ENCODE measurements around the gene ZNF669.
"Not testable (repeated sequence)": the region's sequence is repeated elsewhere in the genome, so short reads cannot be mapped to it uniquely, and the experiment has no call there.

The ZNF669 gene

GRCh38 chr1:247121382-247121781, 17.2 kb upstream of the ZNF669 start:
- in situ Hi-C loops (cut with MboI; ENCODE audit: low pct_unique_long_range_greater_than_20kb, low sequenced_read_pairs, unreplicated experiment) = no loop called here
- DNase-seq (ENCODE audit: low spot score) = no peak
- TF ChIP-seq, protein P1, sequence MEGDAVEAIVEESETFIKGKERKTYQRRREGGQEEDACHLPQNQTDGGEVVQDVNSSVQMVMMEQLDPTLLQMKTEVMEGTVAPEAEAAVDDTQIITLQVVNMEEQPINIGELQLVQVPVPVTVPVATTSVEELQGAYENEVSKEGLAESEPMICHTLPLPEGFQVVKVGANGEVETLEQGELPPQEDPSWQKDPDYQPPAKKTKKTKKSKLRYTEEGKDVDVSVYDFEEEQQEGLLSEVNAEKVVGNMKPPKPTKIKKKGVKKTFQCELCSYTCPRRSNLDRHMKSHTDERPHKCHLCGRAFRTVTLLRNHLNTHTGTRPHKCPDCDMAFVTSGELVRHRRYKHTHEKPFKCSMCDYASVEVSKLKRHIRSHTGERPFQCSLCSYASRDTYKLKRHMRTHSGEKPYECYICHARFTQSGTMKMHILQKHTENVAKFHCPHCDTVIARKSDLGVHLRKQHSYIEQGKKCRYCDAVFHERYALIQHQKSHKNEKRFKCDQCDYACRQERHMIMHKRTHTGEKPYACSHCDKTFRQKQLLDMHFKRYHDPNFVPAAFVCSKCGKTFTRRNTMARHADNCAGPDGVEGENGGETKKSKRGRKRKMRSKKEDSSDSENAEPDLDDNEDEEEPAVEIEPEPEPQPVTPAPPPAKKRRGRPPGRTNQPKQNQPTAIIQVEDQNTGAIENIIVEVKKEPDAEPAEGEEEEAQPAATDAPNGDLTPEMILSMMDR (IDR thresholded peaks at IDR 0.05; ENCODE audit: extremely low read depth, insufficient read depth, missing control alignments) = no peak

DNA sequence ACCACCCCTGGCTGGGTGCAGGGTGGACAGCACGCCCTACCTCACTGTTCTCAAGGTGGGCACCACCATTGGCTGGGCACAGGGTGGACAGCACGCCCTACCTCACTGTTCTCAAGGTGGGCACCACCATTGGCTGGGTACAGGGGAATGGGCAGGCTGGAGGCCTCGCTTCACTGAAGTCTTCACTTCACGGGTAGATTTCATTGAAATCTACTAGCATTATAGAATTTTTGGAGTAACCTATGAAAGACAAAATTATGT, 16.2 kb upstream of the ZNF669 start:
- in situ Hi-C loops (cut with MboI; ENCODE audit: low pct_unique_long_range_greater_than_20kb, low sequenced_read_pairs, unreplicated experiment); DNase-seq (ENCODE audit: low spot score): not testable (repeated sequence)

- in situ Hi-C loops (cut with MboI; ENCODE audit: low pct_unique_long_range_greater_than_20kb, low sequenced_read_pairs, unreplicated experiment) = no loop called here
- DNase-seq (ENCODE audit: low spot score) = no peak
- TF ChIP-seq, protein P1 (IDR thresholded peaks at IDR 0.05; ENCODE audit: extremely low read depth, insufficient read depth, missing control alignments) = no peak
Observed at GRCh38 chr1:247119600-247120407, 15.6 kb upstream of the ZNF669 start.

DNA sequence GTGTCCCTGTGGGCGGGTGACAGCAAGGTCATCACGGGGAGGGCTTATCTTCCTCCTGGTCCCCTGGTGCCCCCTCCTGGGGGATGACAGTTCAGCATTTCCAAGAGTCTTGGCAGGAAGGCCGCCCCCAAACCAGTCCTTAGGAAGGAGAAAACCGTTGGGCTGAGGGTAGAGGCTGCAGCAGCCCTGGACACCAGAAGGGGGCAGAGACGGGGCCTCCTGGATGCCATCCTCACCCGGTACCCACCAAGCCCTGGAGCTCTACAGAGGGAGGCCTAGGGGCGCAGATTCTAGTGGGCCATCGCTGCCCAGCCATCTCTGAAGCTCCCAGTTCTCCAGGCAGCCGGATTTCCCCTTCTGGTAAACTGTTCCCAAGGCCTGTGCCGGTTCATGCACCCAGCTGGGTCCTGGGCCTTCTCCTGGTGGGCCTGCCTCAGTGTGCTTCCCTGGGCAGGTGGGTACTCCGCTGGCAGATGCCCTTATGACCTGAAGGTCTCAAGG, 14.8 kb upstream of the ZNF669 start:
- in situ Hi-C loops (cut with MboI; ENCODE audit: low pct_unique_long_range_greater_than_20kb, low sequenced_read_pairs, unreplicated experiment) = no loop called here
- DNase-seq (ENCODE audit: low spot score) = no peak
- TF ChIP-seq, protein P1 (IDR thresholded peaks at IDR 0.05; ENCODE audit: extremely low read depth, insufficient read depth, missing control alignments) = no peak

GRCh38 chr1:247115545-247115944, 11.4 kb upstream of the ZNF669 start:
- in situ Hi-C loops (cut with MboI; ENCODE audit: low pct_unique_long_range_greater_than_20kb, low sequenced_read_pairs, unreplicated experiment) = no loop called here
- no peak for DNase-seq (ENCODE audit: low spot score)

DNA sequence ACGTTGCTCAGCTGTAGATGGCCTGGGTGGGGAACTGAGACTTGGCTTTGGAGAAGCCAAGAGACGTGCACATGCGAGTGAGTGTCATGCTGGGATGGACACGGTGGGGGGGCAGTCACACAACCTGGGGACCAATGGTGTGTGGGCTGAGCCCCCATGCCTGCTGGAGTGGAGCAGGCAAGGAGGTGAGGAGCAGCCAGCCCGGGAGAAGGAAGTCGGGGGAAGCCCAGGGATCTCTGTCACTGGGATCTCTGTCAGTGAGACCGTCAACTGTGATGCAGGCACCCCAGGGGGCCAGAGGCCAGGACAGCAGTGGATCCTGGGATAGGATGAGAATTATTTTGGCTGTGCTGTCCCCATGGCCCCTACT, 11.0 kb upstream of the ZNF669 start:
- TF ChIP-seq, protein P1 (IDR thresholded peaks at IDR 0.05; ENCODE audit: extremely low read depth, insufficient read depth, missing control alignments) = no peak
- in situ Hi-C loops (cut with MboI; ENCODE audit: low pct_unique_long_range_greater_than_20kb, low sequenced_read_pairs, unreplicated experiment) = no loop called here

More at GRCh38 chr1:247115545-247115944, 11.4 kb upstream of the ZNF669 start:
- TF ChIP-seq, protein P1 (IDR thresholded peaks at IDR 0.05; ENCODE audit: extremely low read depth, insufficient read depth, missing control alignments) = no peak

GRCh38 chr1:247114351-247115140, 10.4 kb upstream of the ZNF669 start:
- no peak for DNase-seq (ENCODE audit: low spot score)
- TF ChIP-seq, protein P1 (IDR thresholded peaks at IDR 0.05; ENCODE audit: extremely low read depth, insufficient read depth, missing control alignments) = no peak
- in situ Hi-C loops (cut with MboI; ENCODE audit: low pct_unique_long_range_greater_than_20kb, low sequenced_read_pairs, unreplicated experiment) = no loop called here

More for the DNA sequence above, 11.0 kb upstream of the ZNF669 start:
- DNase-seq (ENCODE audit: low spot score) = no peak
